ENCODE results near the gene HSD17B12.
A peak's percentile ranks its signal among the peaks of the same experiment; 100 is the strongest.

HSD17B12 gene

GRCh38 chr11:43689167-43689566 lies 8.6 kb downstream of the HSD17B12 start:
- DNase-seq: no peak

GRCh38 chr11:43690929-43691725 lies 10.6 kb downstream of the HSD17B12 start:
- no peak for DNase-seq

- DNase-seq: no peak
Observed at GRCh38 chr11:43691806-43692205, 11.3 kb downstream of the HSD17B12 start.

- no peak for DNase-seq
Observed at GRCh38 chr11:43693069-43693468, 12.5 kb downstream of the HSD17B12 start.

- DNase-seq: no peak
Observed at GRCh38 chr11:43693731-43694130, 13.2 kb downstream of the HSD17B12 start.

GRCh38 chr11:43694477-43694876 lies 13.9 kb downstream of the HSD17B12 start:
- no peak for DNase-seq

GRCh38 chr11:43697679-43698078 lies 17.1 kb downstream of the HSD17B12 start:
- no peak for DNase-seq

GRCh38 chr11:43699870-43700269 lies 19.3 kb downstream of the HSD17B12 start:
- DNase-seq: no peak

GRCh38 chr11:43706631-43707030 lies 26.1 kb downstream of the HSD17B12 start:
- no peak for DNase-seq

GRCh38 chr11:43708776-43709175 lies 28.2 kb downstream of the HSD17B12 start:
- no peak for DNase-seq

- DNase-seq: no peak
Observed at GRCh38 chr11:43709689-43710088, 29.2 kb downstream of the HSD17B12 start.

- DNase-seq: no peak
Observed at GRCh38 chr11:43712676-43713075, 32.1 kb downstream of the HSD17B12 start.

GRCh38 chr11:43718373-43718772 lies 37.8 kb downstream of the HSD17B12 start:
- no peak for DNase-seq

- no peak for DNase-seq
Observed at GRCh38 chr11:43723617-43724016, 43.1 kb downstream of the HSD17B12 start.

- no peak for DNase-seq
Observed at GRCh38 chr11:43732225-43732624, 51.7 kb downstream of the HSD17B12 start.

- DNase-seq: no peak
Observed at GRCh38 chr11:43734256-43734655, 53.7 kb downstream of the HSD17B12 start.

GRCh38 chr11:43735115-43735514 lies 54.6 kb downstream of the HSD17B12 start:
- DNase-seq: no peak

- DNase-seq: no peak
Observed at GRCh38 chr11:43735961-43736360, 55.4 kb downstream of the HSD17B12 start.

GRCh38 chr11:43736502-43737200 lies 56.1 kb downstream of the HSD17B12 start:
- no peak for DNase-seq

GRCh38 chr11:43737201-43737590 lies 56.7 kb downstream of the HSD17B12 start:
- no peak for DNase-seq

GRCh38 chr11:43738600-43739409 lies 58.3 kb downstream of the HSD17B12 start:
- DNase-seq: peak; percentile 8

GRCh38 chr11:43746670-43747069 lies 66.1 kb downstream of the HSD17B12 start:
- no peak for DNase-seq

- no peak for DNase-seq
Observed at GRCh38 chr11:43747130-43747802, 66.7 kb downstream of the HSD17B12 start.

Data from DMS79 treated with DMSO at 0.1 percent for 48 hours (cell line).